A673 (cell line): ENCODE data around the gene NRG3. TPM values are rescaled to one million over a fixed set of nuclear protein-coding genes. Genes with fewer than 3 reads are reported as not detected.

ENCODE experiments used
- BruUV-seq: library from RNA; stranded (reverse); fragments of 400-500 nt; replicated peaks from 2 replicates; lab custom pipeline; 2021; lab: Mats Ljungman, UMichigan
- CTCF ChIA-PET: fragments of 300-600 bp; sonication (Branson Sonifier 250); formaldehyde crosslinking; loops from one replicate; lab custom pipeline; 2022; ENCODE audit warnings: antibody characterized with exemption; lab: Charles Lee
- POLR2A ChIA-PET: fragments of 300-600 bp; sonication (Branson Sonifier 250); formaldehyde crosslinking; loops from one replicate; lab custom pipeline; 2022; ENCODE audit warnings: antibody characterized with exemption; ENCODE audit not compliant: low non-redundant PET; lab: Charles Lee
- DNase-seq: peaks from one replicate; pipeline ENCODE4 v3.0.0-alpha.2; 2015; ENCODE audit warnings: low spot score
- H3K27ac ChIP-seq: fragments of 200-600 bp; sonication (generic); 2 replicates; pipeline ENCODE4 v1.5.1; 2016; ENCODE audit warnings: mixed run types, low read depth, mild to moderate bottlenecking, mixed read lengths, antibody characterized with exemption, low read length; ENCODE audit not compliant: poor library complexity, severe bottlenecking
- H3K27me3 ChIP-seq: fragments of 200-600 bp; sonication (generic); replicated peaks from 2 replicates; pipeline ENCODE4 v1.6.1; 2017; ENCODE audit warnings: mixed run types, low read depth, mild to moderate bottlenecking, mixed read lengths, antibody characterized with exemption, low read length; ENCODE audit not compliant: insufficient read depth, poor library complexity
- H3K36me3 ChIP-seq: fragments of 200-600 bp; sonication (generic); 2 replicates; pipeline ENCODE4 v1.6.1; 2016; ENCODE audit warnings: mixed run types, mild to moderate bottlenecking, mixed read lengths, antibody characterized with exemption, low read length; ENCODE audit not compliant: insufficient read depth, poor library complexity, severe bottlenecking
- H3K4me1 ChIP-seq: fragments of 200-600 bp; sonication (generic); 2 replicates; pipeline ENCODE4 v1.6.1; 2017; ENCODE audit warnings: mixed run types, mild to moderate bottlenecking, mixed read lengths, antibody characterized with exemption, low read length; ENCODE audit not compliant: insufficient read depth, poor library complexity, severe bottlenecking
- H3K4me3 ChIP-seq: fragments of 200-600 bp; sonication (generic); 2 replicates; pipeline ENCODE4 v1.5.1; 2016; ENCODE audit warnings: low read depth, mixed run types, mild to moderate bottlenecking, mixed read lengths, low read length; ENCODE audit not compliant: poor library complexity, severe bottlenecking
- H3K9me3 ChIP-seq: fragments of 200-600 bp; sonication (generic); 2 replicates; pipeline ENCODE4 v1.6.1; 2016; ENCODE audit warnings: mixed run types, low read depth, mild to moderate bottlenecking, mixed read lengths, antibody characterized with exemption, low read length; ENCODE audit not compliant: poor library complexity, severe bottlenecking
- EZH2 ChIP-seq: fragments of 200-600 bp; sonication (generic); IDR thresholded peaks from 2 replicates; pipeline ENCODE4 v1.6.1; 2017; ENCODE audit warnings: borderline replicate concordance, low read depth, mild to moderate bottlenecking, mixed read lengths, antibody characterized with exemption, low read length; ENCODE audit not compliant: poor library complexity, severe bottlenecking
- intact Hi-C: fragments of 100-400 bp; cut with micrococcal nuclease; formaldehyde crosslinking; loops from one replicate; pipeline ENCODE4 v1.10.0; 2022; ENCODE audit not compliant: unreplicated experiment
- total RNA-seq: library from RNA; stranded (reverse); gene quantifications from 2 replicates; pipeline ENCODE4 v1.2.3, GENCODE V29; 2021
- TF ChIP-seq, protein P1 (sequence below): fragments of 300-800, 200-600 bp; sonication (generic); conservative IDR thresholded peaks from 2 replicates; pipeline ENCODE4 v1.5.1; 2017; ENCODE audit warnings: low read depth, mild to moderate bottlenecking, antibody characterized with exemption, low read length, moderate library complexity, mixed read lengths

Gene NRG3
- total RNA-seq, 1 experiment from 2014 or later: not detected

DNA sequence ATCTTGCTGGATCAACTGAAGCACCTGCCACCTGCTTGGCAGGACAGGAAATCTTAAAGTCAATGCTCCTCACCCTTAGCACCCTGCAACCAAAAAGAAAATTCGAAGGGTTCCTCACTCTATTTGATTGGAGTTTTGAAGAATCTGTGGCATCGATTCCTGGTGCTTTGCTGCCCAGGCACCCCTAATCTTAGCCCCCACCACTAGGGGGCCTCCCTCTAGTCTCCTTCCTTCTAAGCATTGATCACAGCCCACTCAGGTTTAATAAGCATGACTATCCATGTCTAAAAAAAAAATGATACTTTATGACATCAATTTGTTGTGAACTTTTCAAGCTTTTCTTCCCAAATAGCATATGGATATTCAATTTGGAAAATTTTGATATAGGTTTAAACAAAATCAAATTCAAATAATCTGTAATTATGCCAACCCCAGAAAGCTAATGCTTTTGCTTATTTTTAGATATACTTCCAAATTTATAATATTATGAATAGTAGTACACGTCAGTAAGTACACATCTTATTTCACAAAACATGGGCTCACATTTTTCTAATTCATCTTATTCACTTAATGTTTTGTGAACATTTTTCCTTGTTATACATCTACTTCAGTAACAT lies 45.3 kb downstream of the NRG3 start:
- CTCF ChIA-PET: no interaction called here
- DNase-seq: no peak
- TF ChIP-seq, protein P1, sequence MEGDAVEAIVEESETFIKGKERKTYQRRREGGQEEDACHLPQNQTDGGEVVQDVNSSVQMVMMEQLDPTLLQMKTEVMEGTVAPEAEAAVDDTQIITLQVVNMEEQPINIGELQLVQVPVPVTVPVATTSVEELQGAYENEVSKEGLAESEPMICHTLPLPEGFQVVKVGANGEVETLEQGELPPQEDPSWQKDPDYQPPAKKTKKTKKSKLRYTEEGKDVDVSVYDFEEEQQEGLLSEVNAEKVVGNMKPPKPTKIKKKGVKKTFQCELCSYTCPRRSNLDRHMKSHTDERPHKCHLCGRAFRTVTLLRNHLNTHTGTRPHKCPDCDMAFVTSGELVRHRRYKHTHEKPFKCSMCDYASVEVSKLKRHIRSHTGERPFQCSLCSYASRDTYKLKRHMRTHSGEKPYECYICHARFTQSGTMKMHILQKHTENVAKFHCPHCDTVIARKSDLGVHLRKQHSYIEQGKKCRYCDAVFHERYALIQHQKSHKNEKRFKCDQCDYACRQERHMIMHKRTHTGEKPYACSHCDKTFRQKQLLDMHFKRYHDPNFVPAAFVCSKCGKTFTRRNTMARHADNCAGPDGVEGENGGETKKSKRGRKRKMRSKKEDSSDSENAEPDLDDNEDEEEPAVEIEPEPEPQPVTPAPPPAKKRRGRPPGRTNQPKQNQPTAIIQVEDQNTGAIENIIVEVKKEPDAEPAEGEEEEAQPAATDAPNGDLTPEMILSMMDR: peak; percentile 51; the same call in 1 of the 2 replicates
- no peak for TF ChIP-seq EZH2
- Histone ChIP-seq H3K9me3 (peaks cover 4% of the 10 kb centered on the region), H3K4me1 (no peaks in the 10 kb centered on the region), H3K4me3 (no peak overlapping the region), H3K27ac (no peak overlapping the region), H3K36me3 (no peaks in the 10 kb centered on the region), H3K27me3 (no peaks in the 10 kb centered on the region)
- no TSS peak for BruUV-seq
- intact Hi-C loops: no loop called here
- POLR2A ChIA-PET: no interaction called here

DNA sequence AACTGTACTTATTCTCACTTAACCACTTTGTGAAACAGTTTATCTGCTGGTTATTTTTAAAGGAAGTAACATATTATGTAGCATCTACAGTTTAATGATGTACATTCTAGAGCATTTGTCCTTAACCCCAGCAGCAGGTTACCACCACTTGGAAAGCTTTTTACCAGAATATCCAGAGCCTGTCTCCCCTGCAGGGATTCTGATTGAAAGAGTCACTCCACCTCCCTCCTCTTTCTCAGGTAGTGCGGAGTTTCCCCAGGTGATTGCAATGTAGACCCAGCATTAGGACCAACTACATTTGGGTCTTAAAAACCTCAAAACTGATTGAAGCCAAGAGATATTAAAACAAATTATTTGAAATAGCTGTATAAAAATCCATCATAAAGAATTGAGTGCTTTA lies 53.1 kb downstream of the NRG3 start:
- POLR2A ChIA-PET: no interaction called here
- Histone ChIP-seq H3K4me3 (no peak overlapping the region), H3K27me3 (no peaks in the 10 kb centered on the region), H3K9me3 (peaks cover 4% of the 10 kb centered on the region), H3K27ac (no peak overlapping the region), H3K36me3 (no peaks in the 10 kb centered on the region), H3K4me1 (no peaks in the 10 kb centered on the region)
- CTCF ChIA-PET: no interaction called here
- intact Hi-C loops: no loop called here
- no peak for TF ChIP-seq EZH2
- TF ChIP-seq, protein P1: no peak
- DNase-seq: no peak
- BruUV-seq: no TSS peak

DNA sequence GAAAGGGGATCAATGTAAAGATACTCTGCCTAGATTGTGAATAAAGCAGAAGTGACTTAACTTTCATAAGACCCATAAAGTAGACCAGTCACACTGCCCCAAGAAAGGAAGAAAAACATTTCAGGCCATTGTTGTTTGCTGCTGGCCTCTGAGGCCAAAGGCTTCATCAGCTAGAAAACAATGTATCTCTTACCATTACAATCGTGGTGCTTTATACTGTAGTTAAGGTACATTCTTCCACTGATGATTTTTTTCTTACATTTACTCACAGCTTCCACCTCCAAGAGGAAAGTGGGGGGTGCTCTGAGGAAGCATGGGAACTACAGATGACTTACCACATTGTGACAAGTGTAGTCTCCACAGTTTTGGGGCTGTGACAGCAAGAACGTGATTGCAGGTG lies 68.6 kb downstream of the NRG3 start:
- intact Hi-C loops: no loop called here
- BruUV-seq: no TSS peak
- H3K9me3 ChIP-seq: peaks cover 43% of the 10 kb centered on the region
- H3K4me3 ChIP-seq: no peak overlapping the region
- ChIA-PET CTCF (no interaction called here), POLR2A (no interaction called here)
- no peaks in the 10 kb centered on the region for H3K4me1 ChIP-seq
- TF ChIP-seq EZH2: no peak
- TF ChIP-seq, protein P1: no peak
- no peaks in the 10 kb centered on the region for H3K27me3 ChIP-seq
- no peaks in the 10 kb centered on the region for H3K36me3 ChIP-seq
- H3K27ac ChIP-seq: no peak overlapping the region
- DNase-seq: no peak
